NCI-H345 treated with DMSO at 0.1 percent for 48 hours (cell line): Measurements from ENCODE around the gene SLC25A19.
A peak's percentile ranks its signal among the peaks of the same experiment; 100 is the strongest.

Experiments used
- DNase-seq: peaks from one replicate; lab custom pipeline; 2025; ENCODE audit not compliant: unreplicated experiment; lab: John Stamatoyannopoulos, UW

The SLC25A19 gene

GRCh38 chr17:75289115-75289831 lies at the start of gene SLC25A19:
SLC25A19 (minus strand) TSS chr17:75289433; CDS start chr17:75286764, 2,669 bp downstream.
- peak; percentile 99 for DNase-seq

GRCh38 chr17:75338335-75338734 lies 49.1 kb upstream of the SLC25A19 start:
- no peak for DNase-seq

GRCh38 chr17:75335315-75335714 lies 46.1 kb upstream of the SLC25A19 start:
- no peak for DNase-seq

DNA sequence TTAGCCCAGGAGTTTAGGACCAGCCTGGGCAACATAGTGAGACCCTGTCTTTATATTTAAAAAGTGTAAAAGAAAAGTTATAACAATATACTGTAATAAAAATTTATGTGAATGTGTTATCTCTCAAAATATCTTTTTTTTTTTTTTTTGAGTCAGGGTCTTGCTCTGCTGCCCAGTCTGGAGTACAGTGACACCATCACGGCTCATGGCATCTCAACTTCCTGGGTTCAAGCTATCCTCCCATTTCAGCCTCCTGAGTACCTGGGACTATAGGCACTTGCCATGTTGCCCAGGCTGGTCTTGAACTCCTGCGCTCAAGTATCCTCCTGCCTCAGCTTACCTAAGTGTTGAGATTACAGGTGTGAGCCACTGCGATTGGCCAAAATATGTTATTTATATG lies 45.5 kb upstream of the SLC25A19 start:
- no peak for DNase-seq

DNA sequence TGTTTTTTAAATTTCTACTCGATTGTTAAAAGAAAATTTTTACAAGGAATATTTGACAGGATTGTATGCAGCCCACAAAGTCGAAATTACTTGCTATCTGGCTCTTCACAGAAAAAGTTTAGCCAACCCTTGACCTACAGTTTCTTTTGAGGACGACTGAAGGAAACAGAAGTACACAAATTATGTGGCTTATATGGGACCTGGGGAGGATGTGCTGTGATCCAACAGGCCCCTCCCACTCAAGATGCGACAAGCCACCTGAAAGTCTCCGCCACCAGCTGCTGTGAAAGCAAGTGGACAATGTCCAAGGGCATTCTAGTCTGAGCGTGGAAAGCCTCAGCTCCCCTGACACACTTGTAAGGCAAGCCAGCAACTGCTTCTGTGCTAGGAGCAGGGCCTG lies 42.4 kb upstream of the SLC25A19 start:
- no peak for DNase-seq

DNA sequence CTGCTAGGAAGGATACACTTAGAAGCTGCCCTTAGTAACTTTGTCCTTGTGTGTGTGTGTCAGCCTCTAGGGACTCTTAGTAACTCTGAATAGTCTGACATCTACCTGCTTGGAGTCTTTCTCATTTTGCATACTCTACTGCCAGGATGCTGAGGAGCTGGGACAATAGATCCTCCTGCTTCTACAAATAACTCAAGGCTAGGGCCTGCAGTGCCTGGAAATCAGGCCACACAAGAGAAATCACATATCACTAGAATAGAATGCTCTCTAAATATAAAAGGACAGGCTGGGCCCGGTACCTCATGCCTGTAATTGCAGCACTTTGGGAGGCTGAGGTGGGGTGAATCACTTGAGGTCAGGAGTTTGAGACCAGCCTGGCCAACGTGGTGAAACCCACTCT lies 38.5 kb upstream of the SLC25A19 start:
- no peak for DNase-seq

- no peak for DNase-seq
These were observed 37.1 kb upstream of the SLC25A19 start for GRCh38 chr17:75326226-75326848.

DNA sequence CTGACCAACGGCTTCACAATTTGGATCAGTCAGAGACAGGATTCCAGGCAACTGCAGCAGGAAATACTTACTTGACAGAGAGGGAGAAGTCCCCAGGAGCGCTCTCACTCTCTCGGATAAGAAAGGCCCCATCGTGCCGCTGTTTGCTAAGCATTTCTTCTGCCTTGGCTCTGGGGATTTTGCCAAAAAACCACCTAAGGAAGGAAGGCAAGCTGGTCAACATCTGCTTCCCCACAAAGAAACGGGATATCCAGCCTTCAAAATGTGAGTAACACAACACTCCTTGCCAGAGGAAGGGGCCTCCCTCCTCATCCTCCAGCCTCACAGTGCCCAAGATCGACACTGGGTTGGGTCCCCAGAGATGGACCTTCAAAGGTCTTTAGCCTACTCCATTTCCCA lies 36.6 kb upstream of the SLC25A19 start:
- no peak for DNase-seq

DNA sequence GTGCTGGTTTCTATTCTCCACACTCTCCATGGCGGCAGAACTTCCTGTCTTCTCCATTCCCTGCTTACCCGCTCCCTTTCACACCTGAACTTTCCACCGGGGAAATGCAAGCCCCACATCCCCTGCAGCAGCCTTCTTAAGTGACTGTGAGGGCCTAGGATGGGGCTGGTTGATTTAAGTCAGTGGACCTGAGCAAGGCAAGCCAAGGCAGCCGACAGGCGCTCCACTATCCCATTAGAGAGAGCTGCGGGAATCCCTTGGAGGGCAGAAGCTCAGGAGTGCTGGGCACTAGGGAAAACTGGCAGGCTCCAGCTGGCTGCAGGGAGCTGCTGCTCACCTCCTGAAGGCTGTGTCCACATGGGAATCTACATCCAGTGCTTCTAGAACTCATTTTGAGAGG lies 36.1 kb upstream of the SLC25A19 start:
- DNase-seq, result no peak

- no peak for DNase-seq
These were observed 32.3 kb upstream of the SLC25A19 start for GRCh38 chr17:75321506-75321905.

GRCh38 chr17:75319904-75320691 lies 30.9 kb upstream of the SLC25A19 start:
- no peak for DNase-seq

- DNase-seq, result no peak
These were observed 29.5 kb upstream of the SLC25A19 start for GRCh38 chr17:75318615-75319222.

DNA sequence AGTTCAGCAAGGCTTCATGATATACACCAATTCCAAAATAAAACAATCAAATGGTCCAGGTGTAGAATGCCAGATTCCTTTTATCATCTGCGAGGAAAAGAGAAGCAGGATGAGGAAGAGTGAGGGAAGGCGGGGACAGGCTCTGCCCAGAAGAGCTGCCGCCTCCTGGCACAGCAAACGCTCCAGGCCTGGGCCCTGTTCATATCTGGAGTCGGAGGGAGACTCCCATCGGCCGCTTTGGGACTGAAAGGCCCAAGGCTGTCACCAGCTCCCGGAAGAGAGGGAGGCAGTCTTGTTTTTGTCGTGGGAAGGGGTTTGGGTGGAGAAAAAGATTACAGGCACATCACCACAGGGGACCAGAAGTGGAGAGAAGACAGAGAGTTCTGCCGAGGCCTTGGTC lies 29.0 kb upstream of the SLC25A19 start:
- DNase-seq, result no peak

GRCh38 chr17:75317671-75318070 lies 28.4 kb upstream of the SLC25A19 start:
- DNase-seq, result no peak

- no peak for DNase-seq
These were observed 27.0 kb upstream of the SLC25A19 start for GRCh38 chr17:75316253-75316652.

DNA sequence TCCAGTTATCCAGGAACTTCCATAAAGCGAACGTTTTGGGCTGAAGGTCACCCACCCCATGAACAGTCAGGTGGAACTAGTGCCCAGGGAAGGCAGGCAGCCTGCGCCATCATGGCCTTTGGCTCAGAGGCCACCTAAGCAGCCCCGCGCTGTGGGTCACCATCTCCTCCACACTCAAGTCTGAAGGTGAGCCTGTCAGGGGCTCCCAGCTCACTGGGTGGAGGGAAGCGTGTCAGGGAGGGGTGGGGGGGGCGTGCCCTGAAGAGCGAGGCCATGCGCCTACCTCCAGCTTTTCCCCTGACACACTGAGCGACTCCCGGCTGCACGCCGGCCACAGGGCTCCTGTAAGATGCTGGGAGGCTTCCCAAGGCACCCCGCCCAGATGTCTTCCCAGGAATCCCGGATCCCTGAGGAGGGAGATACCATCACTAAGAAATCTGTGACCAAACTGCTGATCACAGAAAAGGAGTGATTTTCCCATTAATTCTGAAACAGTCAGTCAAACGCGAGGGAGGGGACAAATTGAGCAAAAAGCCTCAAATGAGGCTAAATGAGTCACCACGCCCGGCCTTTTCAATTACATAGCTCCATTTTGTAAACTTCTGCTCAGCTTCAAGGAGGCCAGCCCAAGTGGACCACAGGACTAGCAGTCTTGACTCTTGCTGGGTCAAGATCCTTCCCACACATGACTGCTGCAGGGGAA lies 26.5 kb upstream of the SLC25A19 start:
- DNase-seq, result no peak

GRCh38 chr17:75313941-75314551 lies 24.8 kb upstream of the SLC25A19 start:
- DNase-seq, result peak; percentile 22

DNA sequence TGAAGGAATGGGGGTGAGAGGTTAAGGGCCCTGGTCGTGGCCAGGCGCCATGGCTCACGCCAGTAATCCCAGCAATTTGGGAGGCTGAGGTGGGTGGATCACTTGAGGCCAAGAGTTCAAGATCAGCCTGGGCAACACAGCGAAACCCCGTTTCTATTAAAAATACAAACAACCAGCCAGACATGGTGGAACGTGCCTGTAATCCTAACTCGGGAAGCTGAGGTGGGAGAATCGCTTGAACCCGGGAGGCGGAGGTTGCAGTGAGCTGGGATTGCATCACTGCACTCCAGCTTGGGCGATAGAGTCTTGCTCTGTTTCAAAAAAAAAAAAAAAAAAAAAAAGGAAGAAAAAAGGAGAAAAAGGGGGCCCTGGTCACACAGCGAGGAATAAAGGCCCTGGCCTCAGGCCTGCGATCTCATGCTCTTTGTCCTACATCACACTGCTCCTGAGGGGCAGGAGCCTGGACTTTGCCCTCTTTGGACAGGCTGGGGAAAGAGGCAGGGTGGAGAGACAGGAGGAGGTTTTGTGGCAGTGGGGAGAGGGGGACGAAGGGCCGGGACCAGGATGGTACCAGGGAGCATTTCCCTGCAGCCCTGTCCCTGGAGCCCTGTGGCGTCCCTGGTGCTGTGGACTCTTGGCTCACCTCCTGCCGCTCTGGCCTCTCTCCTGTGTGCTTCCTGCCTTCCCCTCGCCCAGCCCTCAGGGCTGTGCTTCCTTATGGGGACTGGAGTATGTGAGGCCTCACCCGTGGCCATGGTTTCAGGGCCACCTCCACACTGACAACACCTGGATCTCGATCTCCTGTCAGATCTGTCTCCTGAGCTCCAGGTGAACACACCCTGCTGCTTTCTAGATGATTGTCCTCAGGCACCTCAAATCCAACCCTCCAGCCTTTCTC lies 19.7 kb upstream of the SLC25A19 start:
- no peak for DNase-seq

DNA sequence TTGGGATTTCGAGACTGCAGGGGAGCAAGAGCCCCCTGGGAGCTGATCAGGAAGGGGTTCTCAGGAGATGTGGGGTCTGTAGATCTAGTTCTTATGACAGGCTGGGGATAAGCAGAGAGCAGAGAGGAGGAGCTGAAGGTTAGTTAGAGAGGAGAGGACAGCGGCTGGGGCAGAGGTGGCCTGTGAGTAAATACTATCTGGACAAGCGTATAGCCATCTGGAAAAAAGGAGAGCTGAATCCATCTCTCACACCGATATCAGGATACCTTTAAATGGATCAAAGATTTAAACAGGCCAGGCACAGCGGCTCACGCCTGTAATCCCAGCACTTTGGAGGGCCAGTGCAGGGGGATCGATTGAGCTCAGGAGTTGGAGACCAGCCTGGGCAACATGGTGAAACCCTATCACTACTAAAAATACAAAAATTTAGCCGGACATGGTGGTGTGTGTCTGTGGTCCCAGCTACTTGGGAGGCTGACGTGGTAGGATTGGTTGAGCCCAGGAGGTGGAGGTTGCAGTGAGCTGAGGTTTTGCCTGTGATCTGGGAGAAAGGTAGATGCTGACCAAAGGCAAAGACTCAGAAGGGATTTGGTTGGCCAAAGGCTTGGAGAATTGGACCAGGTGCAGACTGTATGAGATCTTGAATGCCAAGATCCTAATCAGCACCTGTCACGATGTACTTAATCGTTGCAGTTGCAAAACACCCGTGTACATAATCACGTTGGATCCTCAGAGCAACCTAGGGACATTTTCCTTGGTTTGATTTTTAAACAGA lies 18.9 kb upstream of the SLC25A19 start:
- DNase-seq, result no peak
